Limb (tissue), 2 donors: Measurements from ENCODE around the gene LORICRIN.
A peak's percentile ranks its signal among the peaks of the same experiment; 100 is the strongest.
"Not testable (repeated sequence)": the region's sequence is repeated elsewhere in the genome, so short reads cannot be mapped to it uniquely, and the experiment has no call there.

ENCODE experiments used
- DNase-seq, 2 donors: peaks; one replicate each; pipeline ENCODE4 v3.0.0-alpha.2; 2016; ENCODE audit errors: extremely low spot score in 2 of 2

Gene LORICRIN

GRCh38 chr1:153259387-153259786, at the start of gene LORICRIN:
TSS of gene LORICRIN (plus strand) at chr1:153259687. CDS start at chr1:153260950, 1,263 bp downstream.
- DNase-seq, result no peak

GRCh38 chr1:153210206-153210605, 49.3 kb upstream of the LORICRIN start:
- DNase-seq, result no peak

GRCh38 chr1:153212201-153212600, 47.3 kb upstream of the LORICRIN start:
- DNase-seq, result no peak

- DNase-seq, result no peak
These were observed 46.0 kb upstream of the LORICRIN start for GRCh38 chr1:153213519-153213918.

GRCh38 chr1:153217212-153217611, 42.3 kb upstream of the LORICRIN start, which contains the start of gene PRR9:
TSS of gene PRR9 (plus strand) at chr1:153217584. CDS start at chr1:153218145, 561 bp downstream.
- DNase-seq, result no peak

GRCh38 chr1:153217744-153218416, 41.6 kb upstream of the LORICRIN start:
- no peak for DNase-seq

GRCh38 chr1:153220606-153221303, 38.7 kb upstream of the LORICRIN start:
- peak in 1 of 2 donors; percentile 8 for DNase-seq

- peak; percentile 7 to 63 for DNase-seq
These were observed 36.2 kb upstream of the LORICRIN start for GRCh38 chr1:153223040-153223891.

GRCh38 chr1:153227810-153228209, 31.7 kb upstream of the LORICRIN start:
- no peak for DNase-seq

GRCh38 chr1:153228491-153228890, 31.0 kb upstream of the LORICRIN start:
- DNase-seq, result no peak

- not testable (repeated sequence) for DNase-seq
These were observed 30.2 kb upstream of the LORICRIN start for GRCh38 chr1:153229076-153229829.

- no peak for DNase-seq
These were observed 28.1 kb upstream of the LORICRIN start for GRCh38 chr1:153231363-153231762.

- DNase-seq, result no peak
These were observed 27.7 kb upstream of the LORICRIN start for GRCh38 chr1:153231785-153232184.

- no peak for DNase-seq
These were observed 26.9 kb upstream of the LORICRIN start for GRCh38 chr1:153232553-153232952.

- DNase-seq, result no peak
These were observed 26.0 kb upstream of the LORICRIN start for GRCh38 chr1:153233448-153233847.

- no peak for DNase-seq
These were observed 21.0 kb upstream of the LORICRIN start for GRCh38 chr1:153238527-153238926.

- no peak for DNase-seq
These were observed 17.3 kb upstream of the LORICRIN start for GRCh38 chr1:153242160-153242559.

- no peak for DNase-seq
These were observed 14.0 kb upstream of the LORICRIN start for GRCh38 chr1:153245466-153245865.

GRCh38 chr1:153246018-153246417, 13.5 kb upstream of the LORICRIN start:
- no peak for DNase-seq

- no peak for DNase-seq
These were observed 12.7 kb upstream of the LORICRIN start for GRCh38 chr1:153246825-153247224.

- no peak for DNase-seq
These were observed 11.2 kb upstream of the LORICRIN start for GRCh38 chr1:153248176-153248879.
